ENCODE data around the gene CSMD2. TPM values are rescaled to one million over a fixed set of nuclear protein-coding genes. Genes with fewer than 3 reads are reported as not detected.

Gene CSMD2
- total RNA-seq, 1 donor from 2014 or later, result 0.75 TPM

- Histone ChIP-seq H3K36me3 (ENCODE audit: control insufficient read depth, insufficient read depth, low read length) (no peaks in the 10 kb centered on the region), H3K4me3 (ENCODE audit: low read depth, low read length) (no peak overlapping the region), H3K27me3 (ENCODE audit: control insufficient read depth, insufficient read depth, low read length) (no peaks in the 10 kb centered on the region)
- DNase-seq (ENCODE audit: low read depth), result no peak
- no peak for TF ChIP-seq CTCF (IDR thresholded peaks at IDR 0.05; ENCODE audit: insufficient read depth, low read length, poor library complexity, severe bottlenecking)
Measured at GRCh38 chr1:33820804-33821203, 344.2 kb downstream of the CSMD2 start.

- Histone ChIP-seq H3K27me3 (ENCODE audit: control insufficient read depth, insufficient read depth, low read length) (no peaks in the 10 kb centered on the region), H3K4me3 (ENCODE audit: low read depth, low read length) (no peak overlapping the region), H3K36me3 (ENCODE audit: control insufficient read depth, insufficient read depth, low read length) (no peaks in the 10 kb centered on the region)
- no peak for DNase-seq (ENCODE audit: low read depth)
- TF ChIP-seq CTCF (IDR thresholded peaks at IDR 0.05; ENCODE audit: insufficient read depth, low read length, poor library complexity, severe bottlenecking), result no peak
Measured at GRCh38 chr1:33819913-33820311, 345.1 kb downstream of the CSMD2 start.

GRCh38 chr1:33819290-33819912 lies 345.6 kb downstream of the CSMD2 start:
- no peaks in the 10 kb centered on the region for H3K27me3 ChIP-seq (ENCODE audit: control insufficient read depth, insufficient read depth, low read length)
- H3K36me3 ChIP-seq (ENCODE audit: control insufficient read depth, insufficient read depth, low read length), result no peaks in the 10 kb centered on the region
- TF ChIP-seq CTCF (IDR thresholded peaks at IDR 0.05; ENCODE audit: insufficient read depth, low read length, poor library complexity, severe bottlenecking), result no peak
- H3K4me3 ChIP-seq (ENCODE audit: low read depth, low read length), result no peak overlapping the region
- DNase-seq (ENCODE audit: low read depth), result no peak

GRCh38 chr1:33818071-33818470 lies 347.0 kb downstream of the CSMD2 start:
- H3K4me3 ChIP-seq (ENCODE audit: low read depth, low read length), result no peak overlapping the region
- no peaks in the 10 kb centered on the region for H3K36me3 ChIP-seq (ENCODE audit: control insufficient read depth, insufficient read depth, low read length)
- TF ChIP-seq CTCF (IDR thresholded peaks at IDR 0.05; ENCODE audit: insufficient read depth, low read length, poor library complexity, severe bottlenecking), result no peak
- no peak for DNase-seq (ENCODE audit: low read depth)
- H3K27me3 ChIP-seq (ENCODE audit: control insufficient read depth, insufficient read depth, low read length), result no peaks in the 10 kb centered on the region

- H3K4me3 ChIP-seq (ENCODE audit: low read depth, low read length), result no peak overlapping the region
- DNase-seq (ENCODE audit: low read depth), result no peak
- H3K36me3 ChIP-seq (ENCODE audit: control insufficient read depth, insufficient read depth, low read length), result no peaks in the 10 kb centered on the region
- no peak for TF ChIP-seq CTCF (IDR thresholded peaks at IDR 0.05; ENCODE audit: insufficient read depth, low read length, poor library complexity, severe bottlenecking)
- H3K27me3 ChIP-seq (ENCODE audit: control insufficient read depth, insufficient read depth, low read length), result no peaks in the 10 kb centered on the region
Measured at GRCh38 chr1:33815061-33815460, 350.0 kb downstream of the CSMD2 start.

- Histone ChIP-seq H3K36me3 (ENCODE audit: control insufficient read depth, insufficient read depth, low read length) (no peaks in the 10 kb centered on the region), H3K27me3 (ENCODE audit: control insufficient read depth, insufficient read depth, low read length) (no peaks in the 10 kb centered on the region), H3K4me3 (ENCODE audit: low read depth, low read length) (no peak overlapping the region)
- TF ChIP-seq CTCF (IDR thresholded peaks at IDR 0.05; ENCODE audit: insufficient read depth, low read length, poor library complexity, severe bottlenecking), result no peak
- DNase-seq (ENCODE audit: low read depth), result no peak
Measured at GRCh38 chr1:33814166-33814565, 350.9 kb downstream of the CSMD2 start.
